HG03469 (cell line): ENCODE measurements around the gene TSHZ1.
A peak's percentile ranks its signal among the peaks of the same experiment; 100 is the strongest.

ENCODE experiments used
- ATAC-seq: cut with Tn5 transposase; IDR thresholded peaks from one replicate; pipeline ENCODE4 v1.9.1; 2021; ENCODE audit warnings: mild to moderate bottlenecking, moderate library complexity, moderate number of reproducible peaks; ENCODE audit not compliant: unreplicated experiment

Gene TSHZ1

GRCh38 chr18:75264926-75265597 lies 54.5 kb downstream of the TSHZ1 start:
- ATAC-seq, result no peak

DNA sequence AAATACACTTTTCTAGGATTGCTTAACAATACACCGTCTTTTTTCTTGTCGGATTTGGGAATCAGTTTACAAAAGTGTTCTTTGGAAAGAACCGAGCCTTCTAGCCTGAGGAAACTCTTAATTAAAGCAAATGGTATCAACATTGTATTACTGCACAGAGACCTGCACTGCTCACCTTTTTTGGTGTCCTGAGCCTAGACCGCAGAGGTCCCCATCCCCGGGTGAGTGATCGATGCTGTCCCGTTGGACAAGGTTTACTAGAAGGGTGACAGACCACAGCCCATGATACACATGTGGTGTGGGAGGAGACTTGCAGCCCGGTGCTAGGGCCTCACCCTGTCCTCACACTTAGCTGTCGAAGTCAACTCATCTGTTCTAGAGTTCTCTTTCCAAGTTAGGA lies 55.3 kb downstream of the TSHZ1 start:
- ATAC-seq, result no peak

GRCh38 chr18:75267643-75268363 lies 57.2 kb downstream of the TSHZ1 start:
- peak; percentile 90 for ATAC-seq

- ATAC-seq, result no peak
Observed at GRCh38 chr18:75268364-75268646, 57.7 kb downstream of the TSHZ1 start.

GRCh38 chr18:75269124-75269680 lies 58.6 kb downstream of the TSHZ1 start:
- ATAC-seq, result no peak

GRCh38 chr18:75269696-75270095 lies 59.1 kb downstream of the TSHZ1 start:
- no peak for ATAC-seq

- ATAC-seq, result no peak
Observed at GRCh38 chr18:75271952-75272351, 61.4 kb downstream of the TSHZ1 start.

- no peak for ATAC-seq
Observed at GRCh38 chr18:75273817-75274216, 63.2 kb downstream of the TSHZ1 start.

- no peak for ATAC-seq
Observed at GRCh38 chr18:75275226-75275625, 64.6 kb downstream of the TSHZ1 start.

DNA sequence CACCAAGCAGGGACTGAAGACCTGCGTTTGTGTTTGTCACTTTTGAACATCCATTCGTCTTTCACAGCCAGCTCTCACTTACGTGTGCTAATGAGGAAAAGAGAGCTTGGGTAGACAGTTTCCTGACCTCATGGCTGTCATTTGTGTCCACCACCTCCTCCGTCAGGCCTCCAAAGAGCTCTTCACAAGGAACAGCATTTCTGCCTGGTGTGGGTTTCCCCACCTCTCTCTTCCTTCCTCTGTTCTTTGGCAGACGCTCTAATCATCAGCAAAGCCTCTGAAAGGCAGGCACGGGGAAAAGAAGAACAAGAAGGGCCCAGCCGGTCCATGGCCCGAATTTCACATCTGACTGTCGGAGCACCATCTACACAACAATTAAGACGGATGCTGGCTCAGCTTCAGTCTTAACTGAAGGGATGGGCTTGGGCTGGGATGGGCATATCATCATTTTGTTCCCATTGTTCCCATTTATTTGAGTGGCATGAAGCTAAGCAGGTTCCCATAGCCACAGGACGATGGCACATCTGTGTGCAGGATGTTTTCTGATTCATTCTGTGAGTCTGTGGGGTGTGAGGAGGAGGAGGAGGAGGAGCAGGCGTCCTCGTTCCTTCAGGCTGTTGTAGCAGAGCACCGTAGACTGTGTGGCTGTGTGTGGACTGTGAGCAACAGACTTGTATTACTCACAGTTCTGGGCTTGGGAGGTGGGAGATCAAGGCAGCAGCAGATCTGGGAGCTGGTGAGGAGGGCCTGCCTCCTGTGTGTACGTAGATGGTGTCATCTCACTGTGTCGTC lies 66.4 kb downstream of the TSHZ1 start:
- ATAC-seq, result no peak

DNA sequence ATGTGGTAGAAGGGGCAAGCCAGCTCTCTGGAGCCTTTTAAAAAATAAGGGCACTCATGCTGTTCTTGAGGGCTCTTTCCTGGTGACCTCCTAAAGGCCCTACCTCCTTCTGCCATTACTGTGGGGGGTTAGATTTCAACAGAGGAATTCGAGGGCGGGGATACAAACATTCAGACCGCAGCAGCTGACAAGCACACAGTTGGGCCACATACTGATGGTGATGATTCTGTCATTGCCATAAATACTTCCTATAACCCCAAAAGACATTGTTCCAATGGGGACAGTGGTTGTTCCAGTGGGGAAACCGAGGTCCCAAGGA lies 67.0 kb downstream of the TSHZ1 start:
- no peak for ATAC-seq

DNA sequence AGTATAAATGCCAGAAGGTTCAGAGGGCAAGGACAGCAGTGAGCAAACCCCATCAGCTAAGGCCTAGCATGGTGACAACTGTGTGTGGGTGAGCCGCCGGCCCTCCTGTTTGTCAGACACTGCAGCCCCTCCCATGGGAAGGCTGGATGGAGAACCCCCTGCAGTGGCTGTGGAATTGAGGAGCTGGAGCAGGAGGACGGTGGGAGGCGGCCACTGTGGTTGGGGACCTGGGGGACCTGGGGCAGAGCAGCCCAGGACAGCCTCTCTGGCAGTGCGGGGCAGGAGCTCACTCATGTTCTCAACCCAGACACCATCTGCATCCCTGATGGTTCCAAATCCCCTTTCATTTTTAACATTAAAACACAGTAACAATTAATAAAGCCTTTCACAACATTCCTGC lies 68.8 kb downstream of the TSHZ1 start:
- no peak for ATAC-seq

- ATAC-seq, result no peak
Observed at GRCh38 chr18:75280427-75281280, 70.1 kb downstream of the TSHZ1 start.

- ATAC-seq, result no peak
Observed at GRCh38 chr18:75282746-75283145, 72.1 kb downstream of the TSHZ1 start.

- no peak for ATAC-seq
Observed at GRCh38 chr18:75283731-75284130, 73.1 kb downstream of the TSHZ1 start.

GRCh38 chr18:75284566-75284965 lies 74.0 kb downstream of the TSHZ1 start:
- ATAC-seq, result no peak

DNA sequence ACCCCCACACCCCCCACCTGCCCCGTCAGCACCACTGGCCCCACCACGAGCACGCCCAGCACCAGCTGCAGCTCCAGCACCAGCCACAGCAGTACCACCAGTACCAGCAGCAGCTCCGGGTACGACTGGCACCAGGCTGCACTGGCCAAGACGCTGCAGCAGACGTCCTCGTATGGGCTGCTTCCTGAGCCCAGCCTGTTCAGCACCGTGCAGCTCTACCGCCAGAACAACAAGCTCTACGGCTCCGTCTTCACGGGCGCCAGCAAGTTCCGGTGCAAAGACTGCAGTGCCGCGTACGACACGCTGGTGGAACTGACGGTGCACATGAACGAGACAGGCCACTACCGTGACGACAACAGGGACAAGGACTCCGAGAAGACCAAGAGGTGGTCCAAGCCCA lies 75.3 kb downstream of the TSHZ1 start:
- ATAC-seq, result no peak

- ATAC-seq, result no peak
Observed at GRCh38 chr18:75287006-75287405, 76.4 kb downstream of the TSHZ1 start.

- no peak for ATAC-seq
Observed at GRCh38 chr18:75287700-75288099, 77.1 kb downstream of the TSHZ1 start.

DNA sequence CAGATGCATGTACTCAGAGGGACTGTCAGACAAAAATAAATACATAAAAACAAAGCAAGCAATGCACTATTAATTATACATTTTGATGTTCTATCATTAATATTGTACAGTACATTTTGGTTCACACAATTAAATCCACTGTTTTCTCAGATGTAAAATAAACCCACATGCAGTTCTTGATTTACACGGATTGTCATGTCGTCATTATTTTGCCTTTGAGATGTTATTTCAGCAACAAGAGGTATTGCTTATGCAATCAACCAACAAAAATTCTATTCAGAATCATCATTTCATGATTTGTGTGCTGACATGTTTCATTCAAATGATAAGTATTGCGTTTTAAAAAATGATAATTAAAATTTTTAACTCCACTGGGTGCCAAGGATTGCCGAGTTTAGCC lies 79.2 kb downstream of the TSHZ1 start:
- no peak for ATAC-seq

GRCh38 chr18:75290737-75291358 lies 80.3 kb downstream of the TSHZ1 start:
- ATAC-seq, result no peak
